K562 (cell line): ENCODE measurements around the gene ZNF776. TPM values are rescaled to one million over a fixed set of nuclear protein-coding genes. Genes with fewer than 3 reads are reported as not detected.

ENCODE experiments used
- ATAC-seq: fragments of 200-7000 bp; cut with Tn5 transposase; 3 replicates; pipeline ENCODE4 v1.9.1; 2020; ENCODE audit warnings: moderate library complexity
- BruUV-seq: library from RNA; stranded (reverse); fragments of 400-500 nt; replicated peaks from 2 replicates; lab custom pipeline; 2021; lab: Mats Ljungman, UMichigan
- CTCF ChIA-PET: fragments of 300-600 bp; formaldehyde crosslinking; extraction: SDS; loops from one replicate; lab custom pipeline; 2021; ENCODE audit warnings: low intra/inter-chr PET ratio; lab: Yijun Ruan, JAX
- POLR2A ChIA-PET: fragments of 300-600, 350-650 bp; sonication (Branson Sonifier 250); formaldehyde crosslinking; extraction: SDS; loops from one replicate; lab custom pipeline; 2021; ENCODE audit warnings: antibody characterized with exemption, inconsistent platforms; lab: Yijun Ruan, JAX
- DNase-seq, 4 experiments: peaks; one replicate each; pipeline versions ENCODE4 v3.0.0 to v3.0.0-alpha.2; 2011 to 2018; ENCODE audit warnings: low spot score in 3 of 4, mixed read lengths in 3 of 4; ENCODE audit errors: extremely low read depth in 1 of 4
- FAIRE-seq: peaks from 2 replicates; lab custom pipeline; 2011; peaks lifted over from hg19 to GRCh38; lab: Jason Lieb, UNC
- H2AFZ ChIP-seq: 2 replicates; pipeline ENCODE4 v1.6.0; 2011; ENCODE audit warnings: low read depth, low read length, control low read depth, inconsistent platforms
- H3K27ac ChIP-seq: fragments of 200-600 bp; 3 replicates; pipeline ENCODE4 v1.8.0; 2011; ENCODE audit warnings: low read depth, mild to moderate bottlenecking, control low read depth, inconsistent platforms, low read length, moderate library complexity, mixed read lengths; ENCODE audit errors: extremely low read depth
- H3K27me3 ChIP-seq, 2 experiments: fragments of 300-600 bp in 1 of 2; 2 replicates in 1 of 2; 3 replicates in 1 of 2; pipeline versions ENCODE4 v1.6.0 to v1.8.0; 2011; ENCODE audit warnings: inconsistent platforms in 2 of 2, low read length in 2 of 2, mild to moderate bottlenecking in 1 of 2, mixed read lengths in 1 of 2, moderate library complexity in 1 of 2; ENCODE audit not compliant: control insufficient read depth in 2 of 2, insufficient read depth in 2 of 2
- H3K36me3 ChIP-seq: fragments of 300-600 bp; 3 replicates; pipeline ENCODE4 v1.8.0; 2011; ENCODE audit warnings: mild to moderate bottlenecking, low read length, inconsistent platforms; ENCODE audit not compliant: control insufficient read depth, insufficient read depth
- H3K4me1 ChIP-seq, 2 experiments: fragments of 200-600 bp in 1 of 2; replicated peaks in 1 of 2; 2 replicates in 1 of 2; 3 replicates in 1 of 2; pipeline versions ENCODE4 v1.5.1 to v1.8.0; 2011; ENCODE audit warnings: inconsistent platforms in 2 of 2, low read length in 2 of 2, mild to moderate bottlenecking in 1 of 2, mixed read lengths in 1 of 2, moderate library complexity in 1 of 2; ENCODE audit not compliant: control insufficient read depth in 2 of 2, insufficient read depth in 2 of 2
- H3K4me2 ChIP-seq: 2 replicates; pipeline ENCODE4 v1.6.1; 2011; ENCODE audit warnings: low read length, control low read depth, inconsistent platforms, mixed read lengths; ENCODE audit not compliant: insufficient read depth
- H3K4me3 ChIP-seq: fragments of 200-600 bp; sonication (generic), shearing (Covaris generic); 2 replicates; pipeline ENCODE4 v1.5.1; 2016; ENCODE audit warnings: control low read depth, inconsistent platforms
- H3K79me2 ChIP-seq: fragments of 200-600 bp; 3 replicates; pipeline ENCODE4 v1.8.0; 2011; ENCODE audit warnings: low read length, inconsistent platforms; ENCODE audit not compliant: control insufficient read depth, insufficient read depth
- H3K9ac ChIP-seq, 2 experiments: 2 replicates each; pipeline versions ENCODE4 v1.6.0 to v1.6.1; 2011; ENCODE audit warnings: low read depth in 2 of 2, low read length in 2 of 2, control low read depth in 1 of 2, inconsistent platforms in 1 of 2, mild to moderate bottlenecking in 1 of 2, mixed read lengths in 1 of 2; ENCODE audit not compliant: insufficient read depth in 1 of 2
- H3K9me1 ChIP-seq: one replicate; pipeline ENCODE4 v1.6.0; 2011; ENCODE audit warnings: inconsistent platforms, mild to moderate bottlenecking, low read length, moderate library complexity; ENCODE audit not compliant: control insufficient read depth, insufficient read depth
- H3K9me3 ChIP-seq: replicated peaks from 2 replicates; pipeline ENCODE4 v1.5.1; 2011; ENCODE audit warnings: low read depth, low read length, inconsistent platforms; ENCODE audit not compliant: control insufficient read depth, insufficient read depth
- H4K20me1 ChIP-seq: replicated peaks from 2 replicates; pipeline ENCODE4 v1.6.1; 2011; ENCODE audit warnings: low read length, inconsistent platforms, mixed read lengths; ENCODE audit not compliant: control insufficient read depth, insufficient read depth
- HNRNPUL1 ChIP-seq: fragments of 200-400 bp; formaldehyde crosslinking; IDR thresholded peaks from 2 replicates; pipeline ENCODE4 v1.6.1; 2017; ENCODE audit warnings: low read length
- MNT ChIP-seq, 2 experiments: fragments of 450-650 bp; conservative IDR thresholded peaks; 2 replicates each; pipeline ENCODE4 v1.6.1; 2017; ENCODE audit warnings: mild to moderate bottlenecking in 2 of 2, moderate library complexity in 2 of 2
- PTTG1 ChIP-seq: fragments of 450-650 bp; IDR thresholded peaks from 2 replicates; pipeline ENCODE4 v1.6.1; 2016; ENCODE audit warnings: low read depth, mild to moderate bottlenecking, missing genetic modification characterization, missing compliant biosample characterization
- TCF7 ChIP-seq: sonication (generic); IDR thresholded peaks from 2 replicates; pipeline ENCODE4 v1.6.1; 2016; ENCODE audit warnings: antibody characterized with exemption, borderline replicate concordance
- ZNF699 ChIP-seq: fragments of 250-450 bp; sonication (Bioruptor Pico); IDR thresholded peaks from 2 replicates; pipeline ENCODE4 v1.8.0; 2021; ENCODE audit warnings: mild to moderate bottlenecking, moderate library complexity; ENCODE audit not compliant: insufficient replicate concordance
- ZNF75A ChIP-seq: fragments of 450-650 bp; formaldehyde crosslinking; IDR thresholded peaks from 2 replicates; pipeline ENCODE4 v1.4.0; 2020; ENCODE audit warnings: mild to moderate bottlenecking
- WGBS: fragments of 100-300 bp; shearing (Covaris generic); methylation state at CpG from one replicate; pipeline ENCODE4 v1.1.6; 2016; ENCODE audit warnings: low coverage, mixed read lengths; ENCODE audit not compliant: insufficient coverage; ENCODE audit errors: missing lambda C conversion rate; 5-methylcytosine and 5-hydroxymethylcytosine counted together
- in situ Hi-C: fragments of 300-500 bp; cut with MboI; formaldehyde crosslinking; loops from 4 replicates; pipeline ENCODE4 v1.15.0; 2018; ENCODE audit warnings: inconsistent platforms, mixed read lengths
- intact Hi-C: fragments of 100-400 bp; cut with micrococcal nuclease; formaldehyde crosslinking; loops from 2 replicates; pipeline ENCODE4 v1.14.2; 2022
- polyA plus RNA-seq, 8 experiments: library from polyadenylated mRNA; depleted of rRNA in 4 of 8; stranded (reverse) in 5 of 8; unstranded in 3 of 8; fragments of >200 nt; fragmentation: Nextera tagmentation in 2 of 8; fragmentation: Illumina TruSeq in 1 of 8; extraction: Ambion mirVana in 2 of 8; extraction: Trizol in 1 of 8; gene quantifications; 2 replicates each; pipeline versions ENCODE4 v1.2.1 to v1.2.3, GENCODE V29; 2011 to 2014; ENCODE audit warnings: inconsistent platforms in 1 of 8, missing spikeins in 1 of 8
- total RNA-seq, 7 experiments: library from RNA; depleted of rRNA in 6 of 7; stranded (reverse); fragments of >200 nt in 6 of 7; fragmentation: Illumina TruSeq in 2 of 7; extraction: Trizol in 2 of 7; gene quantifications; 2 replicates each; pipeline versions ENCODE4 v1.2.1 to v1.2.3, GENCODE V29; 2011 to 2021; ENCODE audit warnings: low replicate concordance in 1 of 7

ZNF776 gene
- total and polyA plus RNA-seq, 9 of the 15 experiments (the other 6 are each of a cell fraction or from before 2014, with no cell fraction given) = 2.2 to 16.9 (median 8.2) TPM

GRCh38 chr19:57755031-57755430, 8.4 kb downstream of the ZNF776 start:
- Histone ChIP-seq H3K9ac (no peak overlapping the region), H3K79me2 (no peaks in the 10 kb centered on the region), H3K27ac (no peak overlapping the region), H3K27me3 (no peaks in the 10 kb centered on the region; a peak in 1 of 5 replicates), H3K9me1 (no peaks in the 10 kb centered on the region), H3K4me3 (no peak overlapping the region), H2AFZ (no peak overlapping the region), H3K4me1 (no peaks in the 10 kb centered on the region), H3K36me3 (peaks cover 72% of the 10 kb centered on the region), H3K9me3 (peaks cover 34% of the 10 kb centered on the region), H4K20me1 (no peaks in the 10 kb centered on the region), H3K4me2 (no peak overlapping the region)
- CTCF ChIA-PET = interaction anchor here (0.6 kb wide), 1 partner anchor 10 kb away, joined by 3 read pairs; no protein-coding TSS in a partner anchor
- in situ Hi-C loops (no loop called here), intact Hi-C loops (no loop called here)
- ATAC-seq = no peak
- 95% methylated on average over 4 of the region's 4 CpGs for WGBS
- FAIRE-seq = no peak
- TF ChIP-seq MNT (conservative IDR thresholded peaks at IDR 0.05) (no peak), HNRNPUL1 (no peak), TCF7 (no peak), PTTG1 (tag) (no peak), ZNF75A (CRISPR knock-in tag) (peak; percentile 90), ZNF699 (CRISPR knock-in tag) (no peak)
- DNase-seq = no peak
- no TSS peak for BruUV-seq
- POLR2A ChIA-PET = interaction anchor here (2.1 kb wide), 1 partner anchor 8 kb away, joined by 12 read pairs; the partner anchor contains the start of gene ZNF776
